ENCODE results near the gene NPIPA8.
"Not testable (repeated sequence)": the region's sequence is repeated elsewhere in the genome, so short reads cannot be mapped to it uniquely, and the experiment has no call there.

The NPIPA8 gene

DNA sequence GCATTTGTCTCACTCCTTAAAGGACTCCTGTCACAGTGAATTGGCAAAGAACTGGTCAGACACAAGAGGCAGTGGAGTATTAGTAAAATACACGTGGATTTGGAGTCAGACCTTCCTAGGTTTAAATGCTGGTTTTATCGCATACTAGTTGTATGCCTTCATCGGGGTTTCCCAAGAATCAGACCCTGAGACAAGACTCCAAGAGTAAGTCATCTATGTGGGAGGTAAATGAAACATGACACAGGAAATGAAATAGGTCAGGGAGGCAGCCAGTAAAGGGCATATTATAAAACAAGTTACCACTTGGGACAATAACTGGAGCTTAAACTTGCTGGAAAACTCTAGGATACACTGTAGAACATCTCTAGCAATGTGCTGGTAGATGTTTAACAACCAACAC is 59.8 kb downstream of the NPIPA8 start:
- DNase-seq (ENCODE audit: low spot score): not testable (repeated sequence)

DNA sequence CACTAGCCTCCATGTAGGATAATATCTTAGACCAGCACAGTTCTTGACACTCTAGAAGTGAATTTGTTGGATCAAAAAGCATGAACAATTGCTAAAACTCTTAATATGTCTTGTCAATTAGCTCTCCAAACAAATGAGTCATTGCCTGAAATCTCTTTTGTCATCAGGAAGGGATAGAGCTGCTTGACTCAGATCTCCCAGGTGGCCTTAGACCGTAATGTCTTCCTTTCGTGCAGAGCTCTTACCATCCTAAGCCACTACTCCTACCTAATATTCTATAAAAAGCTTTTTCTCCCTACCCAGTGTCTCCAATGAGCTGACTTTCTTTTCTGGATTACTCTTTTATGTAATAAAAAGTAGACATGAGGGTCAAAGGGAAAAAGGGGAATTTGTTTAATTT is 66.4 kb downstream of the NPIPA8 start:
- DNase-seq (ENCODE audit: low spot score): not testable (repeated sequence)
